ENCODE measurements around the gene IL17A. TPM values are rescaled to one million over a fixed set of nuclear protein-coding genes. Genes with fewer than 3 reads are reported as not detected.

Gene IL17A
- total RNA-seq (not detected in 2 replicates), polyA plus RNA-seq (not detected in 2 replicates), polyA minus RNA-seq (not detected in 2 replicates), Bru-seq, nascent RNA (not detected), BruChase-seq, experiment 1, labeled RNA remaining after a 6-hour chase (not detected), BruChase-seq, experiment 2, labeled RNA remaining after a 2-hour chase (not detected)
- not detected in 2 replicates for polyA plus RNA-seq (2011; cell fraction: cytosol; rRNA removed)
- polyA plus RNA-seq (2011; cell fraction: nucleus; rRNA removed), result not detected in 2 replicates
- polyA plus RNA-seq (2012), result not detected in 2 replicates
- not detected for polyA minus RNA-seq (2011; cell fraction: cytosol; rRNA and poly(A)+ RNA removed)
- polyA minus RNA-seq (2011; cell fraction: nucleus; rRNA and poly(A)+ RNA removed), result not detected in 2 replicates
- long read RNA-seq, result 0 reads

GRCh38 chr6:52186075-52186474, at the start of gene IL17A:
Gene IL17A (plus strand): TSS chr6:52186375. CDS start chr6:52186432, 57 bp downstream.
- Histone ChIP-seq H3K4me1 (ENCODE audit: control insufficient read depth, extremely low read depth, insufficient read depth, low read length) (no peaks in the 10 kb centered on the region), H3K4me3 (replicated peaks in 1 of 3; ENCODE audit: insufficient read depth in 1 of 3, low read depth in 1 of 3, low read length in 3 of 3) (no peak within 1 kb of the TSS), H4K20me1 (replicated peaks; ENCODE audit: control insufficient read depth, extremely low read depth, insufficient read depth, low read length) (no peaks in the 10 kb centered on the region), H3K27me3 (ENCODE audit: control insufficient read depth in 2 of 2, insufficient read depth in 2 of 2, low read length in 2 of 2) (peaks cover 0 to 4% of the 10 kb centered on the region in 2 experiments), H3K9me3 (replicated peaks; ENCODE audit: control insufficient read depth, insufficient read depth, low read length) (no peaks in the 10 kb centered on the region), H3K36me3 (ENCODE audit: control insufficient read depth in 2 of 2, extremely low read depth in 1 of 2, insufficient read depth in 2 of 2, low read length in 2 of 2) (no peaks in the 10 kb centered on the region), H3K9me1 (replicated peaks; ENCODE audit: control insufficient read depth, extremely low read depth, insufficient read depth, low read length) (no peaks in the 10 kb centered on the region), H3K27ac (ENCODE audit: insufficient read depth, low read depth, low read length) (no peak within 1 kb of the TSS), H3K9ac (replicated peaks; ENCODE audit: extremely low read depth, insufficient read depth, low read length) (no peak within 1 kb of the TSS), H3K4me2 (ENCODE audit: insufficient read depth, low read length) (no peak within 1 kb of the TSS), H3K79me2 (ENCODE audit: control insufficient read depth, insufficient read depth, low read length) (no peaks in the 10 kb centered on the region), H2AFZ (ENCODE audit: low read depth, low read length) (no peak within 1 kb of the TSS)
- TF ChIP-seq POLR2AphosphoS5 (IDR thresholded peaks at IDR 0.05; ENCODE audit: insufficient read depth, low read depth, low read length), result no peak
- no peak for TF ChIP-seq CTCF (IDR thresholded peaks at IDR 0.05; ENCODE audit: extremely low read depth in 1 of 2, insufficient read depth in 1 of 2, low read depth in 1 of 2, low read length in 2 of 2)
- no peak for TF ChIP-seq JUN (IDR thresholded peaks at IDR 0.05; ENCODE audit: borderline replicate concordance, insufficient read depth, insufficient read length, low read depth)
- no peak for TF ChIP-seq MYC (IDR thresholded peaks at IDR 0.05; ENCODE audit: low read depth, low read length)
- TF ChIP-seq EZH2 (IDR thresholded peaks at IDR 0.05; ENCODE audit: borderline replicate concordance, low read depth, low read length, severe bottlenecking), result no peak
- no peak for TF ChIP-seq GATA2 (IDR thresholded peaks at IDR 0.05; ENCODE audit: insufficient read depth, insufficient read length, low read depth, low read length)
- no peak for TF ChIP-seq FOS (IDR thresholded peaks at IDR 0.05; ENCODE audit: borderline replicate concordance, insufficient read depth, low read length)
- ChIA-PET CTCF (no interaction called here), POLR2A (no interaction called here)
- intact Hi-C loops (cut with micrococcal nuclease) (no loop called here), dilution Hi-C loops (cut with MboI; ENCODE audit: extremely low pct_ligation_motif_present, low sequenced_read_pairs) (no loop called here)
- BruUV-seq (replicated peaks), result no TSS peak
- FAIRE-seq (no peak), DNase-seq (ENCODE audit: low read depth, low spot score) (no peak)

All from endothelial cell of umbilical vein (primary cell).